ENCODE results near the gene FPGS.
"Not testable (repeated sequence)": the region's sequence is repeated elsewhere in the genome, so short reads cannot be mapped to it uniquely, and the experiment has no call there.

FPGS gene

GRCh38 chr9:127812936-127813675 lies 10.4 kb downstream of the FPGS start:
- no peak for DNase-seq

DNA sequence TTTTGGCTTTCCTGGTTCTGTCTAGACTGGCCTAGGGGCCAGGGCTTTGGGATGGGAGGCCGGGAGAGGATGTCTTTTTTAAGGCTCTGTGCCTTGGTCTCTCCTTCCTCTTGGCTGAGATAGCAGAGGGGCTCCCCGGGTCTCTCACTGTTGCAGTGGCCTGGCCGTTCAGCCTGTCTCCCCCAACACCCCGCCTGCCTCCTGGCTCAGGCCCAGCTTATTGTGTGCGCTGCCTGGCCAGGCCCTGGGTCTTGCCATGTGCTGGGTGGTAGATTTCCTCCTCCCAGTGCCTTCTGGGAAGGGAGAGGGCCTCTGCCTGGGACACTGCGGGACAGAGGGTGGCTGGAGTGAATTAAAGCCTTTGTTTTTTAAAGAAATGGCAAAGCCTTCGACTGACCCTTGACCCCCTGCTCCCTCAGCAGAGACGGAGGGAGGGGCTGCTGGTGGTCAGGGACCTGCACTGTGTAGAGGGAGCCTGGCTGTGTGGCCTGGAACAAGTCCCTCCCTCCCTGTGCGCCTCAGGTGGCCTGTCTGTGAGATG lies 11.1 kb downstream of the FPGS start:
- DNase-seq, result no peak

GRCh38 chr9:127814619-127815511 lies 12.2 kb downstream of the FPGS start:
- DNase-seq, result no peak

DNA sequence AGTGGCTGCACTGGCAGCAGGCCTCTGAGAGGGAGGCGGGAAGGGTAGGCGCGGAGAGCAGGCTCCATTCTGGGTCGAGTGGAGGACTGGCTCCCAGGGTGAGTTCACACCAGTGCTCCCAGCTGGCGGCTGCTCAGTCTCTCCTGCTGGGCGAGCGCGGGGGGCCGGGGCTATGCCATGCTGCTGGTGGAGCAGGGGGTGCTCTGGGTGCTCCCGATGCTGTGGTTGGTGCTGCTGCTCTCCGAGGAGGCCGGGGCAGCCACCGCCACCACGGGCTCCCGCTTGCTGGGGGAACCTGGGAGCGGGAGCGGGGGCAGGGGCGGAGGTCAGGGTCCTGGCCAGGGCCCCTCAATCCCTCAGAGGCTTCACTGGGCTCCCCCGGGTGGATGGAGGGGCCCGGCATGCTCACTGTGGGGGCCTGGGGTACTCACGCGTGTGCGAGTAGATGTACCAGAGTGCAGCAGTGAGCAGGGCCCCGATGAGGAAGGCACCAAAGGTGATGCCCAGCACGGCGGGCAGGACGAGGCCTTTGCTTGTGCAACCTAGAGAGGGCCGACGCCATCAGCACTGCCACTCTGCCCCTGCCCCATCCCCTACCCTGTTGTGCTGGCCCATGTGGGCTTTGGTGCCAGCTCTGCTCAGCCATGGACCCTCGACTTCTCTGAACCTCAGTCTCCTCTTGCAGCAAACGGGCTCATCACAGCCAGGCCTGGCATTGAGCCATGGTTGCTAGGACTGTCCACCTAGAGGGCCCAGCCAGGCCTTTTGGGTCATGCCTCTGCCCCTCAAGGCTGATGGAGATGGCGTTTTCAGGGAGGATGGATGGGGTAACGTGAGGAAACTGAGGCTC lies 13.1 kb downstream of the FPGS start:
- no peak for DNase-seq

- DNase-seq, result no peak
Observed at GRCh38 chr9:127816362-127816725, 13.7 kb downstream of the FPGS start.

- DNase-seq, result no peak
Observed at GRCh38 chr9:127816728-127817127, 14.0 kb downstream of the FPGS start.

GRCh38 chr9:127817881-127818434 lies 15.3 kb downstream of the FPGS start:
- DNase-seq, result no peak

GRCh38 chr9:127818574-127818973 lies 15.9 kb downstream of the FPGS start:
- DNase-seq, result no peak

DNA sequence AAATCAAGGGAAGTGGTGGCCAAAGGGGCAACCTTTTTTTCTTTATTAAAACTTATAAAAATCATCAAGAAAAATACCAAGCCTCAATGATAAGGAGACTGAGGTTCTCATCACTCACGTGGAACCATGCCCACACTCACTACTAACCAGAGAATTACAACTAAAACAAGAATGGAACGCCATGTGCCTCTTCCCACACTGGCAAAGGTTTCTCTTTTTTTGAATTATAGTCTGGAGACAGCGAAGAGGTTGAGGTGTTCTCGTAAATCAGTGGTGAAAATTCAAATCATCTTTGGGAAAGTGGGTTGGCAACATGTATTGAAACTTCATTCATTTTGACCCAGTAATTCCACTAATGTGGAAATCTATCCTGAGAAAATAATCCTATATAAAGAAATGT lies 19.4 kb downstream of the FPGS start:
- DNase-seq, result no peak

- DNase-seq, result no peak
Observed at GRCh38 chr9:127825319-127826051, 22.8 kb downstream of the FPGS start.

GRCh38 chr9:127826253-127826913 lies 23.7 kb downstream of the FPGS start:
- DNase-seq, result no peak

DNA sequence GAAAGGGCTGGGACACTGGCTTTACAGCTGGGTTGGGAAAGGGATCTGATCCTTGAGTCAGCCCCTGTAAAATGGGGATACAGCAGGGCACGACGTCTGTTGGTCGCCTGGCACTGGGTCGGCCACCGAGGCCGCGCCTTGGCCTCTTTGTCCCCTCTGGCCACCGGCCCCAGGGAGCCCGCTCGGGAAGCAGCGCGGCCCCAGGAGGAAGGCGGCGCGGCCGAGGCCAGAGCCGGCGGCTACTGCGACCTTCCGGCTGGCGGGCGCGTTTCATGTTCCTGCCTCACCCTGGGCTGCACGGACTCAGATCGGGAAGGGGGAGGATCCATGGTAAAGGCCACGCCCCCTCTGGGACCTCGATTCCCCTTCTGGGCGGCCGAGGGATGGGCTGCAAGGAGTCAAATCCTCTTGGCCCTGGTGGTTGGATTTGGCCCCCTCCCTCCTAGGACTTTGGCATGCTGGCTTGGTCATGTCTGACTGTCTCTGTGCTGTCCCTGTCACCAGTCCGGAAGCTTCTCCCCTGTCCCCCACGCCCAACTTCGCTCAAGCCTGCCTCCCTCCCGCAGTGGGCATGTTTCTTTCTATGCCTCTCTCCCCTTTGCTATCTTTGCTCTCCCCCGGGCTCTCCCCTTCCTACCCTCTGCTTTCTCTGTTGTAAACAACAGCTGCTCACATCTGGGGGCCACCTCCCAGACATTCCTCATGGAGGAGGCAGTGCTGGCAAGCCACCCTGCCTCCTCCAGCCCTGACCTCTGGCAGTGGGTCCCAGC lies 25.8 kb downstream of the FPGS start:
- DNase-seq, result no peak

GRCh38 chr9:127829205-127829906 lies 26.7 kb downstream of the FPGS start:
- no peak for DNase-seq

GRCh38 chr9:127832248-127832647 lies 29.6 kb downstream of the FPGS start:
- peak in 3 of 6 experiments; percentile 5 to 27 (median 19) for DNase-seq

- no peak for DNase-seq
Observed at GRCh38 chr9:127833555-127833954, 30.9 kb downstream of the FPGS start.

- DNase-seq, result no peak
Observed at GRCh38 chr9:127835991-127836516, 33.4 kb downstream of the FPGS start.

GRCh38 chr9:127836561-127836960 lies 33.9 kb downstream of the FPGS start:
- DNase-seq, result not testable (repeated sequence)

DNA sequence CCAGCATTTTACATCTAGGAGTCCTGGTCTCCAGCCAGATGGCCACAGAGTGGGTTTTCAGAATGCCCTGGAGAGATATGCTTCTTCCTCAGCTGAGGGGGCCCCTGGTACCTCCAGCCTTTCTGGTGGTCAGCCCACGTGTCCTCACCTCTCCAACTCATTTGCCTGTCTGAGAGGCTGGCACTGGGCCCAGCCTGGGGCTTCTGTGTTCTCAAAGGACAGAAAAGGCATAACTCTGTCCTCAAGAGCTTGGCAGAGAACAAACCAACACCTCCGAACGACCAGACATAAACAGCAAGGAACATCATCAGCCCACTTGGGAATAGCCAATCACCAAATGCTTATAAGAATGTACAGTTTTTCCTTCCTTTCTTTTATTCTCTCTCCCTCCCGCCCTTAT lies 34.7 kb downstream of the FPGS start:
- no peak for DNase-seq

GRCh38 chr9:127838375-127839078 lies 35.8 kb downstream of the FPGS start:
- DNase-seq, result no peak
